ENCODE results near the gene CREM. TPM values are rescaled to one million over a fixed set of nuclear protein-coding genes. Genes with fewer than 3 reads are reported as not detected.
A peak's percentile ranks its signal among the peaks of the same experiment; 100 is the strongest.

Gene CREM
- total and polyA plus RNA-seq, 10 of the 15 experiments (the other 5 are each of a cell fraction or from before 2014, with no cell fraction given) = 51.3 to 115 (median 70.6) TPM

- TF ChIP-seq EP300 (IDR thresholded peaks at IDR 0.05; ENCODE audit: borderline replicate concordance in 1 of 2, control insufficient read depth in 1 of 2, low read depth in 2 of 2, low read length in 2 of 2) (no peak), CUX1 (IDR thresholded peaks at IDR 0.05; ENCODE audit: insufficient replicate concordance, low read depth, low read length) (no peak), CHD1 (IDR thresholded peaks at IDR 0.05; ENCODE audit: low read depth, low read length) (peak; percentile 76; the same call in 1 of the 2 replicates), NFYB (IDR thresholded peaks at IDR 0.05; ENCODE audit: insufficient read depth, low read depth, low read length) (no peak), SMAD1 (IDR thresholded peaks at IDR 0.05; ENCODE audit: low read depth, partially characterized antibody) (no peak), NR2C1 (IDR thresholded peaks at IDR 0.05) (no peak), GATAD2B (conservative IDR thresholded peaks at IDR 0.05; ENCODE audit: low read depth) (peak; percentile 95), SIN3A (IDR thresholded peaks at IDR 0.05; ENCODE audit: low read depth, low read length) (0 out of 2 replicates have a peak, but pooled peaks have one; percentile 36), NKRF (conservative IDR thresholded peaks at IDR 0.05) (peak; percentile 57), RELB (IDR thresholded peaks at IDR 0.05; ENCODE audit: low read depth) (no peak), HSF1 (IDR thresholded peaks at IDR 0.05; ENCODE audit: low read depth, low read length) (no peak), IRF5 (IDR thresholded peaks at IDR 0.05; ENCODE audit: borderline replicate concordance) (no peak), JUNB (IDR thresholded peaks at IDR 0.05) (no peak), SPI1 (IDR thresholded peaks at IDR 0.05; ENCODE audit: borderline replicate concordance, insufficient read depth, low read depth, low read length) (no peak), HDGF (IDR thresholded peaks at IDR 0.05) (no peak), SMARCA5 (IDR thresholded peaks at IDR 0.05) (peak; percentile 73)
These were observed 744 bp downstream of the CREM start (continued) for GRCh38 chr10:35127289-35127891.

All from GM12878 (cell line).